WTC11 (cell line): ENCODE data around the gene SWI5. TPM values are rescaled to one million over a fixed set of nuclear protein-coding genes. Genes with fewer than 3 reads are reported as not detected.

Experiments used
- ATAC-seq: fragments of 200-7000 bp; cut with Tn5 transposase; 2 replicates; pipeline ENCODE4 v1.10.0; 2021; ENCODE audit warnings: mild to moderate bottlenecking, moderate library complexity
- CTCF ChIA-PET: fragments of 300-600 bp; sonication (Branson Sonifier 250); formaldehyde crosslinking; loops from one replicate; lab custom pipeline; 2021; ENCODE audit warnings: antibody characterized with exemption; lab: Charles Lee
- POLR2A ChIA-PET: fragments of 350-600 bp; sonication (Branson Sonifier 250); formaldehyde crosslinking; loops from one replicate; lab custom pipeline; 2021; ENCODE audit warnings: antibody characterized with exemption; lab: Charles Lee
- DNase-seq: peaks from one replicate; pipeline ENCODE4 v3.0.0; 2021; ENCODE audit warnings: low spot score
- H3K27ac Mint-ChIP-seq: 2 replicates; pipeline ENCODE4 v1.8.0; 2021; ENCODE audit warnings: mixed read lengths
- H3K27me3 Mint-ChIP-seq: 2 replicates; pipeline ENCODE4 v1.8.0; 2021; ENCODE audit warnings: low read depth, mild to moderate bottlenecking, moderate library complexity, mixed read lengths
- H3K36me3 Mint-ChIP-seq: 2 replicates; pipeline ENCODE4 v1.8.0; 2021; ENCODE audit warnings: mixed read lengths
- H3K4me1 Mint-ChIP-seq: 2 replicates; pipeline ENCODE4 v1.8.0; 2022; ENCODE audit warnings: mixed read lengths
- H3K4me3 Mint-ChIP-seq: 2 replicates; pipeline ENCODE4 v1.8.0; 2021; ENCODE audit warnings: mild to moderate bottlenecking, moderate library complexity, mixed read lengths
- H3K9me3 Mint-ChIP-seq: 2 replicates; pipeline ENCODE4 v1.8.0; 2021; ENCODE audit warnings: mixed read lengths
- CTCF ChIP-seq: fragments of 200-600 bp; IDR thresholded peaks from 2 replicates; pipeline ENCODE4 v1.8.0; 2022; ENCODE audit warnings: antibody characterized with exemption
- GRHL2 ChIP-seq: fragments of 250-450 bp; sonication (Bioruptor Pico); IDR thresholded peaks from 2 replicates; pipeline ENCODE4 v1.8.0; 2022; ENCODE audit warnings: mild to moderate bottlenecking, moderate library complexity; ENCODE audit not compliant: insufficient replicate concordance, severe bottlenecking
- GTF2I ChIP-seq: fragments of 250-450 bp; sonication (Bioruptor Pico); conservative IDR thresholded peaks from 2 replicates; pipeline ENCODE4 v1.4.0; 2021; ENCODE audit warnings: mild to moderate bottlenecking
- HMGA2 ChIP-seq: fragments of 250-450 bp; sonication (Bioruptor Pico); IDR thresholded peaks from 2 replicates; pipeline ENCODE4 v1.4.0; 2021; ENCODE audit warnings: mild to moderate bottlenecking, moderate library complexity
- IRF1 ChIP-seq: sonication (generic); formaldehyde crosslinking; IDR thresholded peaks from 2 replicates; pipeline ENCODE4 v1.8.0; 2023; ENCODE audit warnings: missing genetic modification reagents
- MLX ChIP-seq: sonication (generic); formaldehyde crosslinking; IDR thresholded peaks from 2 replicates; pipeline ENCODE4 v1.8.1; 2023; ENCODE audit warnings: mild to moderate bottlenecking, missing genetic modification reagents, moderate library complexity
- NR2C2 ChIP-seq: sonication (generic); formaldehyde crosslinking; IDR thresholded peaks from 2 replicates; pipeline ENCODE4 v1.8.0; 2022; ENCODE audit warnings: mild to moderate bottlenecking, missing genetic modification reagents
- PRDM15 ChIP-seq: sonication (generic); formaldehyde crosslinking; IDR thresholded peaks from 2 replicates; pipeline ENCODE4 v1.8.0; 2022; ENCODE audit warnings: missing genetic modification reagents
- PREB ChIP-seq: sonication (generic); formaldehyde crosslinking; IDR thresholded peaks from 2 replicates; pipeline ENCODE4 v1.8.1; 2022; ENCODE audit warnings: mild to moderate bottlenecking, missing genetic modification reagents, moderate library complexity, borderline replicate concordance
- PRRX2 ChIP-seq: fragments of 250-450 bp; sonication (Bioruptor Pico); IDR thresholded peaks from 2 replicates; pipeline ENCODE4 v1.8.0; 2021; ENCODE audit warnings: mild to moderate bottlenecking
- SMAD4 ChIP-seq: sonication (generic); formaldehyde crosslinking; IDR thresholded peaks from 2 replicates; pipeline ENCODE4 v1.8.0; 2022; ENCODE audit warnings: mild to moderate bottlenecking, missing genetic modification reagents
- ZNF396 ChIP-seq: fragments of 250-450 bp; sonication (Bioruptor Pico); IDR thresholded peaks from 2 replicates; pipeline ENCODE4 v1.8.0; 2021; ENCODE audit warnings: mild to moderate bottlenecking, moderate library complexity, borderline replicate concordance
- ZNF423 ChIP-seq: fragments of 250-450 bp; sonication (Bioruptor Pico); IDR thresholded peaks from 2 replicates; pipeline ENCODE4 v2.1.2; 2022; ENCODE audit warnings: mild to moderate bottlenecking, moderate library complexity
- total RNA-seq: library from RNA; stranded (reverse); gene quantifications from 3 replicates; pipeline ENCODE4 v1.2.3, GENCODE V29; 2021

Gene SWI5
- total RNA-seq, 1 experiment from 2014 or later, result 26.2 TPM

- DNase-seq, result peak; percentile 54
- H3K27me3 Mint-ChIP-seq, result peaks cover 9% of the 10 kb centered on the region
- no peak for TF ChIP-seq GTF2I (CRISPR knock-in tag)
- no peak for TF ChIP-seq GRHL2 (CRISPR knock-in tag)
- no peak for TF ChIP-seq PRRX2 (CRISPR knock-in tag)
- 0 out of 2 replicates have a peak, but pooled peaks have one; percentile 10 for TF ChIP-seq PRDM15 (CRISPR knock-in tag)
- no peak for TF ChIP-seq NR2C2 (CRISPR knock-in tag)
- TF ChIP-seq, all 79 proteins: peak for 1
- Mint-ChIP-seq H3K4me1 (peaks cover 39% of the 10 kb centered on the region), H3K27ac (no peak overlapping the region; the same call in 1 of the 2 replicates), H3K9me3 (no peaks in the 10 kb centered on the region), H3K36me3 (peaks cover 4% of the 10 kb centered on the region), H3K4me3 (peak overlapping the region; percentile 87)
- POLR2A ChIA-PET, result interaction anchor here (0.8 to 2.0 kb wide), 5 partner anchors 10 to 120 kb away, joined by 3 to 9 read pairs (median 4); partner anchors contain the start of genes GOLGA2, SWI5 and URM1
- peak; percentile 7 for ATAC-seq
- CTCF ChIA-PET, result interaction anchor here (0.5 to 1.9 kb wide), 25 partner anchors 9 to 188 kb away, joined by 3 to 23 read pairs (median 4); partner anchors contain the start of genes CERCAM, CIZ1, GOLGA2 and SWI5
These were observed 25.0 kb upstream of the SWI5 start for GRCh38 chr9:128250839-128251731.

GRCh38 chr9:128251732-128252100, 24.4 kb upstream of the SWI5 start:
- Mint-ChIP-seq H3K36me3 (peaks cover 4% of the 10 kb centered on the region), H3K27ac (no peak overlapping the region), H3K4me1 (peaks cover 39% of the 10 kb centered on the region), H3K9me3 (no peaks in the 10 kb centered on the region), H3K27me3 (peaks cover 9% of the 10 kb centered on the region), H3K4me3 (peak overlapping the region; percentile 87)
- no peak for ATAC-seq
- CTCF ChIA-PET, result interaction anchor here (0.7 to 0.9 kb wide), 2 partner anchors 8 to 53 kb away, joined by 3 read pairs; no protein-coding TSS in a partner anchor
- POLR2A ChIA-PET, result no interaction called here
- TF ChIP-seq ZNF396 (CRISPR knock-in tag) (no peak), IRF1 (CRISPR knock-in tag) (no peak), CTCF (no peak), ZNF423 (CRISPR knock-in tag) (no peak), SMAD4 (CRISPR knock-in tag) (no peak)
- DNase-seq, result no peak

- peaks cover 9% of the 10 kb centered on the region for H3K27me3 Mint-ChIP-seq
- DNase-seq, result no peak
- H3K4me1 Mint-ChIP-seq, result peaks cover 39% of the 10 kb centered on the region
- peak overlapping the region; percentile 87; the same call in 1 of the 2 replicates for H3K4me3 Mint-ChIP-seq
- CTCF ChIA-PET, result interaction anchor here (1.1 to 2.9 kb wide), 3 partner anchors 12 to 128 kb away, joined by 3 to 14 read pairs (median 5); no protein-coding TSS in a partner anchor
- H3K9me3 Mint-ChIP-seq, result no peaks in the 10 kb centered on the region
- no peak for TF ChIP-seq HMGA2 (CRISPR knock-in tag)
- TF ChIP-seq PREB (CRISPR knock-in tag), result no peak
- TF ChIP-seq MLX (CRISPR knock-in tag), result no peak
- H3K36me3 Mint-ChIP-seq, result peaks cover 5% of the 10 kb centered on the region
- POLR2A ChIA-PET, result interaction anchor here (0.5 kb wide), 1 partner anchor 430 kb away, joined by 3 read pairs; no protein-coding TSS in a partner anchor
- no peak overlapping the region; the same call in 1 of the 2 replicates for H3K27ac Mint-ChIP-seq
- no peak for ATAC-seq
These were observed 23.5 kb upstream of the SWI5 start for GRCh38 chr9:128252317-128253139.
